ENCODE results near the gene FAM200C.

The FAM200C gene

GRCh38 chr5:160367261-160367660 is 32.6 kb downstream of the FAM200C start:
- H3K4me3 ChIP-seq (IDR thresholded peaks at IDR 0.05; ENCODE audit: insufficient read depth, low read depth, low read length), result no peak overlapping the region
- no peaks in the 10 kb centered on the region for H3K4me1 ChIP-seq (ENCODE audit: low read depth, poor library complexity, severe bottlenecking)
- H2AFZ ChIP-seq (ENCODE audit: low read depth), result no peak overlapping the region
- no peaks in the 10 kb centered on the region for H3K36me3 ChIP-seq (ENCODE audit: insufficient read depth)
- H3K4me2 ChIP-seq, result no peak overlapping the region
- no peaks in the 10 kb centered on the region for H3K27me3 ChIP-seq (ENCODE audit: insufficient read depth, low read depth)
- H3K27ac ChIP-seq, result no peak overlapping the region
- no peaks in the 10 kb centered on the region for H3K79me2 ChIP-seq (ENCODE audit: insufficient read depth, low read depth)
- H3K9ac ChIP-seq, result no peak overlapping the region
- H4K20me1 ChIP-seq (ENCODE audit: insufficient read depth), result no peaks in the 10 kb centered on the region
- no peak for TF ChIP-seq CTCF (conservative IDR thresholded peaks at IDR 0.05; ENCODE audit: low read depth, low read length)

GRCh38 chr5:160366230-160366629 is 33.6 kb downstream of the FAM200C start:
- H3K79me2 ChIP-seq (ENCODE audit: insufficient read depth, low read depth), result no peaks in the 10 kb centered on the region
- no peaks in the 10 kb centered on the region for H3K36me3 ChIP-seq (ENCODE audit: insufficient read depth)
- H3K4me3 ChIP-seq (IDR thresholded peaks at IDR 0.05; ENCODE audit: insufficient read depth, low read depth, low read length), result no peak overlapping the region
- H3K27me3 ChIP-seq (ENCODE audit: insufficient read depth, low read depth), result no peaks in the 10 kb centered on the region
- no peak overlapping the region for H3K27ac ChIP-seq
- no peaks in the 10 kb centered on the region for H4K20me1 ChIP-seq (ENCODE audit: insufficient read depth)
- H3K4me2 ChIP-seq, result no peak overlapping the region
- no peak overlapping the region for H3K9ac ChIP-seq
- TF ChIP-seq CTCF (conservative IDR thresholded peaks at IDR 0.05; ENCODE audit: low read depth, low read length), result no peak
- H2AFZ ChIP-seq (ENCODE audit: low read depth), result no peak overlapping the region
- H3K4me1 ChIP-seq (ENCODE audit: low read depth, poor library complexity, severe bottlenecking), result no peaks in the 10 kb centered on the region

- Histone ChIP-seq H2AFZ (ENCODE audit: low read depth) (no peak overlapping the region), H3K27me3 (ENCODE audit: insufficient read depth, low read depth) (no peaks in the 10 kb centered on the region), H3K36me3 (ENCODE audit: insufficient read depth) (no peaks in the 10 kb centered on the region), H4K20me1 (ENCODE audit: insufficient read depth) (no peaks in the 10 kb centered on the region), H3K79me2 (ENCODE audit: insufficient read depth, low read depth) (no peaks in the 10 kb centered on the region), H3K4me3 (IDR thresholded peaks at IDR 0.05; ENCODE audit: insufficient read depth, low read depth, low read length) (no peak overlapping the region), H3K27ac (no peak overlapping the region), H3K4me1 (ENCODE audit: low read depth, poor library complexity, severe bottlenecking) (no peaks in the 10 kb centered on the region), H3K4me2 (no peak overlapping the region), H3K9ac (no peak overlapping the region)
- TF ChIP-seq CTCF (conservative IDR thresholded peaks at IDR 0.05; ENCODE audit: low read depth, low read length), result no peak
These were observed 36.0 kb downstream of the FAM200C start for GRCh38 chr5:160363660-160364395.

GRCh38 chr5:160363211-160363610 is 36.6 kb downstream of the FAM200C start:
- Histone ChIP-seq H3K9ac (no peak overlapping the region), H3K4me1 (ENCODE audit: low read depth, poor library complexity, severe bottlenecking) (no peaks in the 10 kb centered on the region), H3K27ac (no peak overlapping the region), H3K4me2 (no peak overlapping the region), H2AFZ (ENCODE audit: low read depth) (no peak overlapping the region), H3K27me3 (ENCODE audit: insufficient read depth, low read depth) (no peaks in the 10 kb centered on the region), H3K4me3 (IDR thresholded peaks at IDR 0.05; ENCODE audit: insufficient read depth, low read depth, low read length) (no peak overlapping the region), H3K36me3 (ENCODE audit: insufficient read depth) (no peaks in the 10 kb centered on the region), H4K20me1 (ENCODE audit: insufficient read depth) (no peaks in the 10 kb centered on the region), H3K79me2 (ENCODE audit: insufficient read depth, low read depth) (no peaks in the 10 kb centered on the region)
- TF ChIP-seq CTCF (conservative IDR thresholded peaks at IDR 0.05; ENCODE audit: low read depth, low read length), result no peak
